B cell (primary cell): ENCODE measurements around the gene MFAP2. TPM values are rescaled to one million over a fixed set of nuclear protein-coding genes. Genes with fewer than 3 reads are reported as not detected.

Source experiments
- ATAC-seq: fragments of 200-7000 bp; cut with Tn5 transposase; one replicate; pipeline ENCODE4 v1.10.0; 2021; ENCODE audit warnings: low read depth, mild to moderate bottlenecking, moderate number of reproducible peaks, moderate library complexity
- CTCF ChIA-PET: fragments of 350-600 bp; sonication (Branson Sonifier 250); formaldehyde crosslinking; loops from one replicate; lab custom pipeline; 2021; ENCODE audit warnings: antibody characterized with exemption, inconsistent platforms; lab: Charles Lee
- POLR2A ChIA-PET: fragments of 350-600 bp; sonication (Branson Sonifier 250); formaldehyde crosslinking; loops from one replicate; lab custom pipeline; 2021; ENCODE audit warnings: antibody characterized with exemption; lab: Charles Lee
- DNase-seq: peaks from one replicate; pipeline ENCODE4 v3.0.0; 2013
- H2AFZ ChIP-seq: 2 replicates; pipeline ENCODE4 v1.6.1; 2012; ENCODE audit warnings: mild to moderate bottlenecking, low read depth, low read length; ENCODE audit not compliant: insufficient read depth, poor library complexity, severe bottlenecking
- H3K27ac ChIP-seq, 2 donors: 1 replicate in 1 of 2; 2 replicates in 1 of 2; pipeline ENCODE4 v1.5.1; 2012 to 2013; ENCODE audit warnings: low read length in 2 of 2, mild to moderate bottlenecking in 2 of 2, moderate library complexity in 1 of 2
- H3K27me3 ChIP-seq, 4 experiments: fragments of 200-600 bp in 1 of 4; sonication (generic) in 1 of 4; replicated peaks in 1 of 4; 1 replicate in 2 of 4; 2 replicates in 2 of 4; pipeline versions ENCODE4 v1.6.1 to v1.7.0; 2013 to 2016; ENCODE audit warnings: low read length in 3 of 4, mild to moderate bottlenecking in 2 of 4, mixed read lengths in 1 of 4, moderate library complexity in 1 of 4; ENCODE audit not compliant: insufficient read depth in 4 of 4, control insufficient read depth in 3 of 4; ENCODE audit errors: control extremely low read depth in 1 of 4
- H3K36me3 ChIP-seq, 2 experiments: replicated peaks in 1 of 2; 1 replicate in 1 of 2; 2 replicates in 1 of 2; pipeline versions ENCODE4 v1.6.1 to v1.7.1; 2013; ENCODE audit warnings: low read length in 1 of 2; ENCODE audit not compliant: insufficient read depth in 2 of 2, control insufficient read depth in 1 of 2; ENCODE audit errors: control extremely low read depth in 1 of 2, extremely low read depth in 1 of 2
- H3K4me1 ChIP-seq, 2 donors: fragments of 200-600 bp in 1 of 2; sonication (generic) in 1 of 2; 1 replicate in 1 of 2; 2 replicates in 1 of 2; pipeline versions ENCODE4 v1.5.1 to v1.6.1; 2013 to 2017; ENCODE audit warnings: low read length in 2 of 2; ENCODE audit not compliant: control insufficient read depth in 2 of 2, insufficient read depth in 2 of 2
- H3K4me2 ChIP-seq: replicated peaks from 2 replicates; pipeline ENCODE3; 2012; ENCODE audit warnings: mild to moderate bottlenecking, low read depth, low read length; ENCODE audit not compliant: poor library complexity, severe bottlenecking
- H3K4me3 ChIP-seq, 5 experiments: fragments of 200-600 bp in 1 of 5; sonication (generic) in 1 of 5; 1 replicate in 3 of 5; 2 replicates in 2 of 5; pipeline versions ENCODE4 v1.5.1 to v1.7.0; 2011 to 2016; ENCODE audit warnings: low read length in 4 of 5, mild to moderate bottlenecking in 4 of 5, low read depth in 2 of 5, control low read depth in 1 of 5, moderate library complexity in 1 of 5; ENCODE audit not compliant: insufficient read depth in 1 of 5; ENCODE audit errors: control extremely low read depth in 1 of 5, extremely low read depth in 1 of 5
- H3K79me2 ChIP-seq: fragments of 200-600 bp; sonication (generic); one replicate; pipeline ENCODE4 v1.6.0; 2016; ENCODE audit warnings: low read length; ENCODE audit not compliant: control insufficient read depth, insufficient read depth
- H3K9ac ChIP-seq: fragments of 200-600 bp; sonication (generic); 2 replicates; pipeline ENCODE4 v1.6.1; 2017; ENCODE audit warnings: mild to moderate bottlenecking, low read length, moderate library complexity
- H3K9me3 ChIP-seq, 3 donors: one replicate each; pipeline versions ENCODE4 v1.6.1 to v1.7.1; 2013; ENCODE audit warnings: low read length in 2 of 3; ENCODE audit not compliant: control insufficient read depth in 2 of 3, insufficient read depth in 1 of 3; ENCODE audit errors: control extremely low read depth in 1 of 3
- H4K20me1 ChIP-seq: 2 replicates; pipeline ENCODE4 v1.6.0; 2012; ENCODE audit warnings: mild to moderate bottlenecking, low read length; ENCODE audit not compliant: insufficient read depth, control insufficient read depth, poor library complexity, severe bottlenecking
- H3K27ac Mint-ChIP-seq: one replicate; pipeline ENCODE4 v1.8.0; 2021; ENCODE audit warnings: mixed read lengths
- H3K27me3 Mint-ChIP-seq: one replicate; pipeline ENCODE4 v1.8.0; 2021; ENCODE audit warnings: mixed read lengths
- H3K4me1 Mint-ChIP-seq: one replicate; pipeline ENCODE4 v1.8.0; 2021; ENCODE audit warnings: mixed read lengths
- H3K4me3 Mint-ChIP-seq: one replicate; pipeline ENCODE4 v1.8.0; 2021; ENCODE audit warnings: mixed read lengths
- H3K9me3 Mint-ChIP-seq: one replicate; pipeline ENCODE4 v1.8.0; 2022; ENCODE audit warnings: mixed read lengths; ENCODE audit not compliant: insufficient read depth
- CTCF ChIP-seq: fragments of 200-600 bp; IDR thresholded peaks from one replicate; pipeline ENCODE4 v1.8.0; 2022; ENCODE audit warnings: antibody characterized with exemption, mild to moderate bottlenecking
- EZH2 ChIP-seq: IDR thresholded peaks from 2 replicates; pipeline ENCODE4 v1.6.1; 2012; ENCODE audit warnings: borderline replicate concordance, low read depth, mild to moderate bottlenecking, moderate library complexity, low read length; ENCODE audit not compliant: insufficient read depth, poor library complexity, severe bottlenecking
- WGBS: methylation state at CpG from one replicate; pipeline ENCODE4 v1.1.5; 2013; ENCODE audit warnings: missing lambda C conversion rate; ENCODE audit not compliant: insufficient coverage; 5-methylcytosine and 5-hydroxymethylcytosine counted together
- intact Hi-C: fragments of 100-400 bp; cut with micrococcal nuclease; formaldehyde crosslinking; loops from one replicate; pipeline ENCODE4 v1.10.0; 2022
- polyA plus RNA-seq: library from polyadenylated mRNA; depleted of rRNA; stranded (reverse); fragments of >200 nt; gene quantifications from 2 replicates; pipeline ENCODE4 v1.2.3, GENCODE V29; 2012
- total RNA-seq, 2 donors: library from RNA; stranded (reverse); fragments of 120-200 nt in 1 of 2; gene quantifications; 1 replicate in 1 of 2; 2 replicates in 1 of 2; pipeline versions ENCODE4 v1.2.3 to v1.2.4, GENCODE V29; 2013 to 2022

The MFAP2 gene
- total and polyA plus RNA-seq, 2 donors (not counting 1 experiment from before 2014, with no cell fraction given): not detected

- Histone ChIP-seq H3K27me3 (no peaks in the 10 kb centered on the region), H3K4me1 (peaks cover 10 to 13% of the 10 kb centered on the region in 2 donors), H3K36me3 (peaks cover 6 to 74% of the 10 kb centered on the region in 2 experiments), H3K4me3 (no peak overlapping the region), H2AFZ (no peak overlapping the region), H3K9me3 (no peaks in the 10 kb centered on the region), H3K79me2 (no peaks in the 10 kb centered on the region), H3K27ac (no peak overlapping the region), H4K20me1 (no peaks in the 10 kb centered on the region), H3K4me2 (no peak overlapping the region), H3K9ac (no peak overlapping the region)
- intact Hi-C loops: no loop called here
- H3K27me3 Mint-ChIP-seq: no peaks in the 10 kb centered on the region
- H3K27ac Mint-ChIP-seq: no peak overlapping the region
- ChIA-PET POLR2A (interaction anchor here (0.8 kb wide), 1 partner anchor 13 kb away, joined by 5 read pairs; no protein-coding TSS in a partner anchor), CTCF (interaction anchor here (1.2 kb wide), 1 partner anchor 70 kb away, joined by 3 read pairs; no protein-coding TSS in a partner anchor)
- WGBS: 91% methylated on average over 10 of the region's 10 CpGs
- H3K4me3 Mint-ChIP-seq: no peak overlapping the region
- ATAC-seq (no peak), DNase-seq (no peak)
- no peaks in the 10 kb centered on the region for H3K9me3 Mint-ChIP-seq
- TF ChIP-seq CTCF (no peak), EZH2 (no peak)
- H3K4me1 Mint-ChIP-seq: peaks cover 14% of the 10 kb centered on the region
These were observed 41.5 kb upstream of the MFAP2 start for GRCh38 chr1:17021896-17022295.

GRCh38 chr1:17020502-17020901 is 40.1 kb upstream of the MFAP2 start:
- H3K4me1 Mint-ChIP-seq: peaks cover 14% of the 10 kb centered on the region
- no peaks in the 10 kb centered on the region for H3K9me3 ChIP-seq
- ChIA-PET CTCF (no interaction called here), POLR2A (interaction anchor here (0.6 kb wide), 1 partner anchor 8 kb away, joined by 5 read pairs; the partner anchor contains the start of gene ATP13A2)
- intact Hi-C loops: no loop called here
- no peak overlapping the region for H3K4me2 ChIP-seq
- no peak overlapping the region for H3K4me3 ChIP-seq
- DNase-seq (no peak), ATAC-seq (no peak)
- peak overlapping the region in 1 of 2 donors; percentile 14 for H3K27ac ChIP-seq
- no peaks in the 10 kb centered on the region for H3K9me3 Mint-ChIP-seq
- no peaks in the 10 kb centered on the region for H3K27me3 Mint-ChIP-seq
- H3K36me3 ChIP-seq: peaks cover 6 to 64% of the 10 kb centered on the region in 2 experiments
- H3K27me3 ChIP-seq: no peaks in the 10 kb centered on the region
- H3K79me2 ChIP-seq: no peaks in the 10 kb centered on the region
- H4K20me1 ChIP-seq: no peaks in the 10 kb centered on the region
- WGBS: 100% methylated on average over 2 of the region's 2 CpGs
- H3K4me3 Mint-ChIP-seq: no peak overlapping the region
- H2AFZ ChIP-seq: no peak overlapping the region
- peaks cover 10 to 13% of the 10 kb centered on the region in 2 donors for H3K4me1 ChIP-seq
- H3K27ac Mint-ChIP-seq: no peak overlapping the region
- no peak overlapping the region for H3K9ac ChIP-seq
- TF ChIP-seq EZH2 (no peak), CTCF (no peak)
